Ovary (tissue), 9 donors: ENCODE measurements around the gene MS4A8. TPM values are rescaled to one million over a fixed set of nuclear protein-coding genes. Genes with fewer than 3 reads are reported as not detected.

ENCODE experiments used
- DNase-seq, 5 donors: peaks; one replicate each; pipeline ENCODE4 v3.0.0-alpha.2; 2019 to 2020
- H3K27ac ChIP-seq, 2 donors: fragments of 200-600 bp; one replicate each; pipeline versions ENCODE4 v1.5.1 to v1.8.0; 2019 to 2022
- H3K27me3 ChIP-seq: fragments of 200-600 bp; one replicate; pipeline ENCODE4 v1.8.0; 2022
- H3K36me3 ChIP-seq: fragments of 200-600 bp; sonication (generic); one replicate; pipeline ENCODE4 v1.5.1; 2019
- H3K4me1 ChIP-seq: one replicate; pipeline ENCODE4 v1.8.1; 2013; ENCODE audit warnings: mild to moderate bottlenecking, moderate library complexity; ENCODE audit not compliant: insufficient read depth
- H3K4me3 ChIP-seq: fragments of 200-600 bp; sonication (generic); one replicate; pipeline ENCODE4 v1.5.1; 2017
- H3K9me3 ChIP-seq, 2 donors: fragments of 200-600 bp in 1 of 2; sonication (generic) in 1 of 2; one replicate each; pipeline versions ENCODE4 v1.5.1 to v1.8.1; 2013 to 2019; ENCODE audit warnings: mild to moderate bottlenecking in 1 of 2, moderate library complexity in 1 of 2
- EP300 ChIP-seq: sonication (generic); formaldehyde crosslinking; IDR thresholded peaks from one replicate; pipeline ENCODE4 v1.6.1; 2017; ENCODE audit warnings: antibody characterized with exemption
- POLR2A ChIP-seq: fragments of 450-650 bp; IDR thresholded peaks from one replicate; pipeline ENCODE4 v1.6.1; 2017; ENCODE audit warnings: antibody characterized with exemption, mild to moderate bottlenecking, moderate library complexity
- WGBS, 3 donors: extraction: QIAGEN DNeasy Blood & Tissue Kit in 1 of 3; methylation state at CpG; one replicate each; pipeline versions ENCODE4 v1.1.5 to v1.1.7; 2013 to 2017; 5-methylcytosine and 5-hydroxymethylcytosine counted together
- intact Hi-C, 4 donors: fragments of 100-400 bp; cut with DNase I; formaldehyde crosslinking; loops; one replicate each; pipeline versions ENCODE4 v1.11.0 to v1.15.1; 2022 to 2023
- polyA plus RNA-seq, 2 donors: library from polyadenylated mRNA; stranded (reverse); fragments of 200-250 nt in 1 of 2; fragments of 350-450 nt in 1 of 2; fragmentation: Illumina TruSeq in 1 of 2; extraction: RNeasy Lipid Tissue Mini Kit (QIAGEN cat#74804) in 1 of 2; gene quantifications; one replicate each; pipeline ENCODE4 v1.2.3, GENCODE V29; 2013 to 2014
- total RNA-seq, 7 donors: library from RNA; depleted of rRNA in 2 of 7; stranded (reverse); fragments of >200 nt in 2 of 7; fragmentation: NEBNext Ultra II Directional in 3 of 7; extraction: Animal tissue kit (Norgen Biotek cat#: 25700) in 3 of 7; gene quantifications; one replicate each; pipeline versions ENCODE4 v1.1.0 to v1.2.4, GENCODE V29; 2016 to 2023
- TF ChIP-seq, protein P1 (sequence below), 3 donors: fragments of 450-650 bp in 2 of 3; fragments of 200-600 bp in 1 of 3; IDR thresholded peaks; one replicate each; pipeline versions ENCODE4 v1.5.1 to v1.8.0; 2016 to 2022; ENCODE audit warnings: antibody characterized with exemption in 3 of 3, mild to moderate bottlenecking in 1 of 3
- donor health status: DM: no; HTN: no; CAD: no; lungs with moderate emphysema.
- donor health status: DM: no; HTN: no; CAD: no.
- donor health status: Bipolar disorder and iron deficiency.
- donor health status: DM: yes; HTN: yes; CAD: no.
- donor health status: DM: no; HTN: no; CAD: no.
- donor health status: DM: yes; HTN: yes; CAD: no.

The MS4A8 gene
- total and polyA plus RNA-seq, 9 donors, result 0.45 to 30.9 (median 2.1) TPM; not detected in 2

GRCh38 chr11:60748225-60748624 is 48.8 kb downstream of the MS4A8 start:
- no peaks in the 10 kb centered on the region for H3K9me3 ChIP-seq
- 81 to 93% (median 88%) methylated on average over 17 of the region's 17 CpGs for WGBS, 3 donors

GRCh38 chr11:60748821-60749220 is 49.4 kb downstream of the MS4A8 start:
- no peak for TF ChIP-seq POLR2A

More at GRCh38 chr11:60748225-60748624, 48.8 kb downstream of the MS4A8 start:
- no peaks in the 10 kb centered on the region for H3K4me1 ChIP-seq
- no peaks in the 10 kb centered on the region for H3K36me3 ChIP-seq
- TF ChIP-seq EP300, result no peak
- TF ChIP-seq POLR2A, result no peak
- H3K27ac ChIP-seq, result no peak overlapping the region
- intact Hi-C loops, result no loop called here
- no peak for DNase-seq
- H3K27me3 ChIP-seq, result no peaks in the 10 kb centered on the region
- H3K4me3 ChIP-seq, result no peak overlapping the region

GRCh38 chr11:60750911-60751310 is 51.5 kb downstream of the MS4A8 start:
- H3K9me3 ChIP-seq, result no peaks in the 10 kb centered on the region
- TF ChIP-seq EP300 (no peak), POLR2A (no peak)
- TF ChIP-seq, protein P1, sequence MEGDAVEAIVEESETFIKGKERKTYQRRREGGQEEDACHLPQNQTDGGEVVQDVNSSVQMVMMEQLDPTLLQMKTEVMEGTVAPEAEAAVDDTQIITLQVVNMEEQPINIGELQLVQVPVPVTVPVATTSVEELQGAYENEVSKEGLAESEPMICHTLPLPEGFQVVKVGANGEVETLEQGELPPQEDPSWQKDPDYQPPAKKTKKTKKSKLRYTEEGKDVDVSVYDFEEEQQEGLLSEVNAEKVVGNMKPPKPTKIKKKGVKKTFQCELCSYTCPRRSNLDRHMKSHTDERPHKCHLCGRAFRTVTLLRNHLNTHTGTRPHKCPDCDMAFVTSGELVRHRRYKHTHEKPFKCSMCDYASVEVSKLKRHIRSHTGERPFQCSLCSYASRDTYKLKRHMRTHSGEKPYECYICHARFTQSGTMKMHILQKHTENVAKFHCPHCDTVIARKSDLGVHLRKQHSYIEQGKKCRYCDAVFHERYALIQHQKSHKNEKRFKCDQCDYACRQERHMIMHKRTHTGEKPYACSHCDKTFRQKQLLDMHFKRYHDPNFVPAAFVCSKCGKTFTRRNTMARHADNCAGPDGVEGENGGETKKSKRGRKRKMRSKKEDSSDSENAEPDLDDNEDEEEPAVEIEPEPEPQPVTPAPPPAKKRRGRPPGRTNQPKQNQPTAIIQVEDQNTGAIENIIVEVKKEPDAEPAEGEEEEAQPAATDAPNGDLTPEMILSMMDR (IDR thresholded peaks at IDR 0.05), result no peak
- no peaks in the 10 kb centered on the region for H3K27me3 ChIP-seq
- DNase-seq, result no peak
- H3K36me3 ChIP-seq, result no peaks in the 10 kb centered on the region
- no peak overlapping the region for H3K4me3 ChIP-seq
- no peak overlapping the region for H3K27ac ChIP-seq
- intact Hi-C loops, result no loop called here
- WGBS, 3 donors, result 61 to 74% (median 74%) methylated on average over 3 of the region's 3 CpGs
- no peaks in the 10 kb centered on the region for H3K4me1 ChIP-seq

More at GRCh38 chr11:60748821-60749220, 49.4 kb downstream of the MS4A8 start:
- Histone ChIP-seq H3K27me3 (no peaks in the 10 kb centered on the region), H3K4me1 (no peaks in the 10 kb centered on the region), H3K27ac (no peak overlapping the region), H3K9me3 (no peaks in the 10 kb centered on the region), H3K4me3 (no peak overlapping the region), H3K36me3 (no peaks in the 10 kb centered on the region)
- intact Hi-C loops, result no loop called here
- DNase-seq, result no peak
- WGBS, 3 donors, result 74 to 86% (median 82%) methylated on average over 8 of the region's 8 CpGs

DNA sequence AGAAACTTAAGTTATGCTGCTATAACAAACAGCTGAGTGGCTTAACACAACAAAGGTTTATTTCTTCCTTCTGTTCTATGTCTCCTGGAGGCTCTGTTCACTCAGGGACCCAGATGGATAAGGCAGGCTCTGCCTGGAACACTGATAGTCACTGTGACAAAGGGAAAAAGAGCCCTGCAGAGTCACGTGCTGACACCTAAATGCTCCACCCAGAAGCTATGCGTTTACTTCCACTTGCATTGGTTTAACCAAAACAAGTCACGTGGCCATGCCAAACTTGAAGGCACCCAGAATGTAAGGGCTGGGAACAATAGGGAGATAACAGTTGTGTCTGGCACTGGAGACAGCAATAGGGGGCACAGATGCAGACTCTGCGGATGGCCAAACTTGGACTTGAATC is 53.9 kb downstream of the MS4A8 start:
- H3K4me3 ChIP-seq, result no peak overlapping the region
- no peaks in the 10 kb centered on the region for H3K27me3 ChIP-seq
- no peaks in the 10 kb centered on the region for H3K4me1 ChIP-seq
- no peak for DNase-seq
- TF ChIP-seq EP300 (no peak), POLR2A (no peak)
- TF ChIP-seq, protein P1 (IDR thresholded peaks at IDR 0.05), result no peak
- no peaks in the 10 kb centered on the region for H3K36me3 ChIP-seq
- H3K9me3 ChIP-seq, result no peaks in the 10 kb centered on the region
- 49 to 78% (median 65%) methylated on average over 4 of the region's 4 CpGs for WGBS, 3 donors
- intact Hi-C loops, result no loop called here
- no peak overlapping the region for H3K27ac ChIP-seq

DNA sequence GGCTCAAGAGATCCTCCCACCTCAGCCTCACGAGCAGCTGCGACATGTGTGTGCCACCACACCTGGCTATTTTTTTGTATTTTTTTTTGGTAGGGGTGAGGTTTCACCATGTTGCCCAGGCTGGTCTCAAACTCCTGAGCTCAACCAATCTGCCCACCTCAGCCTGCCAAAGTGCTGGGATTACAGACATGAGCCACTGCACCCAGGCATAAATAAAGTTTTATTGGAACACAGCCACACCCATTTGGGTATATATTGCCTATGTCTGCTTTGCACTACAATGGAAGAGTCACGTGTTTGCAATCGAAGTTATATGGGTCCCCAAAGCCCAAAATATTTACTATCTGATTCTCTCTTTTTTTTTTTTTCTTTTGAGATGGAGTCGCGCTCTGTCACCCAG is 55.5 kb downstream of the MS4A8 start:
- no peak overlapping the region for H3K27ac ChIP-seq
- no peak overlapping the region for H3K4me3 ChIP-seq
- no peak for DNase-seq
- no peak for TF ChIP-seq POLR2A
- no peak for TF ChIP-seq EP300
- TF ChIP-seq, protein P1 (IDR thresholded peaks at IDR 0.05), result no peak
- H3K4me1 ChIP-seq, result no peaks in the 10 kb centered on the region
- no peaks in the 10 kb centered on the region for H3K9me3 ChIP-seq
- H3K36me3 ChIP-seq, result no peaks in the 10 kb centered on the region
- H3K27me3 ChIP-seq, result no peaks in the 10 kb centered on the region
- WGBS, 3 donors, result 75 to 87% (median 85%) methylated on average over 6 of the region's 6 CpGs
- intact Hi-C loops, result no loop called here
